ENCODE measurements around the gene ATP6V1G2.

The ATP6V1G2 gene

GRCh38 chr6:31545291-31545690, 1.1 kb downstream of the ATP6V1G2 start:
- peaks cover 24% of the 10 kb centered on the region for H3K36me3 Mint-ChIP-seq (ENCODE audit: low read depth)
- no peaks in the 10 kb centered on the region for H3K9me3 Mint-ChIP-seq
- no peak overlapping the region for H3K4me3 Mint-ChIP-seq
- no peaks in the 10 kb centered on the region for H3K27me3 Mint-ChIP-seq
- H3K4me1 Mint-ChIP-seq (ENCODE audit: low read depth), result peaks cover 66% of the 10 kb centered on the region
- no peak overlapping the region for H3K27ac Mint-ChIP-seq

DNA sequence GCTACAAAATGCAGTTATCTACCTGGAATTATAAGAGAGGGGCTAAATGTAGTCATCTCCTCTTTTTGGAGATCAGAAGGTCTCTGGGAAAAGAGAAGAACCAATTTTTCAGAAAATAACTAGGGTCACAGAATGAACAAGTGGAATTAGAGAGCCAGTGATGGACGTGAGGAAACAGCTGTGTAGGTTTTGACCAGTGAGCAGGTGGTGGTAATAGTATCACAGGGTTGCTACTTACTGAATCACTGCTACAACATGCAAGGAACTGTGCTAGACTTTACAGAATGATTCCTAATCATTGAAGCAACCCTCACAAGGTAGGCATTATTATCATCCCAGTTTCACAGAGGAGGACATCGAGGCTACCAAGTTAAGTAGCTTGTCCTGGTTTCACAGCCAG, 1.7 kb downstream of the ATP6V1G2 start:
- Mint-ChIP-seq H3K36me3 (ENCODE audit: low read depth) (peaks cover 29% of the 10 kb centered on the region), H3K27ac (no peak overlapping the region), H3K4me1 (ENCODE audit: low read depth) (peaks cover 69% of the 10 kb centered on the region), H3K4me3 (no peak overlapping the region), H3K27me3 (no peaks in the 10 kb centered on the region), H3K9me3 (no peaks in the 10 kb centered on the region)

DNA sequence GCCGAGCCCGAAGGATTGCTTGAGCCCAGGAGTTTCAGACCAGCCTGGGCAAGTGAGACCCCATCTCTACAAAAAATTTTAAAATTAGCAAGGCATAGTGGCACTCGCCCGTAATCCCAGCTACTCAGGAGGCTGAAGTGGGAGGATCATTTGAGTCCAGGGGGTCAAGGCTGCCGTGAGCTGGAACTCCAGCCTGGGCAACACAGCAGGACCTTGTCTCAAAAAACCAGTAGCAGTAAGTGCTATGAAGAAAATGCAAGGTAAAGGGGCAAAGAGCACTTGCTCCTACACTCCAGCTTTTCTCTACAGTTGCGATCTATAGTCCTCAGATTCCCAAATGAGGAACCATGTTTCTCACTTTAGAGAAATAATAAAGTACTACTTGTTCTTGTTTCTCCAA, 2.8 kb downstream of the ATP6V1G2 start:
- Mint-ChIP-seq H3K4me3 (no peak overlapping the region), H3K9me3 (no peaks in the 10 kb centered on the region), H3K27me3 (no peaks in the 10 kb centered on the region), H3K27ac (no peak overlapping the region), H3K4me1 (ENCODE audit: low read depth) (peaks cover 69% of the 10 kb centered on the region), H3K36me3 (ENCODE audit: low read depth) (peaks cover 32% of the 10 kb centered on the region)

DNA sequence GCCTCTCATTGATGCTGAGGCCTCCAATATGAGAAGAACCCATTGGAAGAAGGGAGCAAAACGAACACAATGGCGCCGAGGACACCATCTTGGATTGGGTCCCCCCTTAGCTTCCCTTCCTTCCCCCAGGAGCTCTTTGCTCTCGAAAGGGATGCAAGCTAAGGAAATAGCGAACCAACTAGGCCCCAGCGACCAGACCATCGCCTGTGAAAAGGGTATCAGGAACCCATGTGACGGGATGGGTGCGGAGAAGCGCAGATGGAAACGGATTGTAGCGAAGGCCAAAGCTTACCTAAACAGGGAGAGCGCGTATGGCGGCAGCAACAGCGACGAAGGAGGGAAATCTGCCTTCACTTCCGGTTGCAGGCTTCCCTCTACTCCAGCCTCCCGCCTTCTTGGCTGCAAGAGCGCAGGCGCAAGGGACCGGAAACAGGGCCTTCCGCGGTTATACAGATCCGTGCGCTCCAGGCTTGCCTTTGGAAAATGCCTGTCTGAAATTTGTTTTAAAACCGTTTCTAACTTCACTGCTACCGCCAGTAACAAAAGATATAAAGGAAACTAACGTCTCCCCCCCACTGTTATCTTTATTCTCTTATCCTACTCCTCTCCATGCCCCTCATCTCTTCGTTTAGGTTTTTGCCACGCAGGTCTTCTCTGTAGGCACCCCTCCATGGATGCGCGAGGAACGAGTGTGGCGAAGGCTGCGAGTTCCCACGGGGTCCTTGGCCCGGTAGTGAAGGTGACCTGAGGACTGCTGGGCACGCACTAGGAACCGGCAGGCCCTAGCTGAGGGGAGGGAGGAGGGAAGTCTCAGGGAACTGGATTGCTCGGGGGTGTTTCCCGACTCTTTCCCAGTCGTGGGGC, 4.5 kb downstream of the ATP6V1G2 start, which contains the start of gene DDX39B:
Gene DDX39B (minus strand): TSS at position 346 of the 864 bp plus-strand sequence. CDS start 1,471 bp downstream, outside the sequence.
- no peaks in the 10 kb centered on the region for H3K9me3 Mint-ChIP-seq

GRCh38 chr6:31541059-31541657, 5.2 kb downstream of the ATP6V1G2 start:
- no peaks in the 10 kb centered on the region for H3K27me3 Mint-ChIP-seq
- H3K27ac Mint-ChIP-seq, result peak overlapping the region; percentile 97
- H3K4me1 Mint-ChIP-seq (ENCODE audit: low read depth), result peaks cover 63% of the 10 kb centered on the region
- H3K36me3 Mint-ChIP-seq (ENCODE audit: low read depth), result peaks cover 47% of the 10 kb centered on the region
- H3K9me3 Mint-ChIP-seq, result no peaks in the 10 kb centered on the region
- peak overlapping the region; percentile 86 for H3K4me3 Mint-ChIP-seq

More for the DNA sequence above, 4.5 kb downstream of the ATP6V1G2 start, which contains the start of gene DDX39B:
- H3K27me3 Mint-ChIP-seq, result no peaks in the 10 kb centered on the region
- H3K4me3 Mint-ChIP-seq, result peak within 1 kb of the TSS; percentile 86
- peaks cover 40% of the 10 kb centered on the region for H3K36me3 Mint-ChIP-seq (ENCODE audit: low read depth)
- peak within 1 kb of the TSS; percentile 97 for H3K27ac Mint-ChIP-seq
- H3K4me1 Mint-ChIP-seq (ENCODE audit: low read depth), result peaks cover 63% of the 10 kb centered on the region

- no peaks in the 10 kb centered on the region for H3K9me3 Mint-ChIP-seq
- no peaks in the 10 kb centered on the region for H3K27me3 Mint-ChIP-seq
- peaks cover 52% of the 10 kb centered on the region for H3K36me3 Mint-ChIP-seq (ENCODE audit: low read depth)
- peak overlapping the region; percentile 97 for H3K27ac Mint-ChIP-seq
- peaks cover 63% of the 10 kb centered on the region for H3K4me1 Mint-ChIP-seq (ENCODE audit: low read depth)
- peak overlapping the region; percentile 86 for H3K4me3 Mint-ChIP-seq
Observed at GRCh38 chr6:31540640-31541039, 5.8 kb downstream of the ATP6V1G2 start.

DNA sequence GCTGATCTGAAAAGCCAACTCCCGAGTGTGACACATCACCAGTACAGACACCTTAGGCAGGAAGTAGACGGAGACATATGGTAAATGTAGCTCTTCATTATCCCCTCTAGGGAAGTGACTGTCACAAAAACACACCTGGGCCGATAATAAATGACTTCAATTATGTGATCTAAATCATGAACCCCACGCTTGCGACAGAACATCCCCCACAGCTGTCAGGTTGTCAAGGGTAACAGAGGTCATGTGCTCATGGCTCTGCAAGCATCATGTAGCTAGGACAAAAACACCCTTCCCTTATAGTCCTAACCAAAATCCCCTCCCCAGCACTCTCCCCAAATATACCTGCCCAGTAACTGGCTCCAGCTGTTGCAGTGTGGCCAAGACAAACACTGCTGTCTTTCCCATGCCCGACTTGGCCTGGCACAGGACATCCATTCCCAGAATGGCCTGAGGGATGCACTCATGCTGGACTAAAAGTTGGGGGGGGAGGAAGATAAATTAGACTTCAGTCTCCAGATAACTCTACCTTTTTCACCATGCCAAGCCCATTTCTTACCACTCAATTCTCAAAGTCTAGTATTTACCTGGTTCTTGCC, 7.5 kb downstream of the ATP6V1G2 start:
- peak overlapping the region; percentile 97 for H3K27ac Mint-ChIP-seq
- no peaks in the 10 kb centered on the region for H3K9me3 Mint-ChIP-seq
- peaks cover 69% of the 10 kb centered on the region for H3K36me3 Mint-ChIP-seq (ENCODE audit: low read depth)
- H3K4me1 Mint-ChIP-seq (ENCODE audit: low read depth), result peaks cover 70% of the 10 kb centered on the region
- no peaks in the 10 kb centered on the region for H3K27me3 Mint-ChIP-seq
- H3K4me3 Mint-ChIP-seq, result peak overlapping the region; percentile 86

- H3K27me3 Mint-ChIP-seq, result no peaks in the 10 kb centered on the region
- H3K4me3 Mint-ChIP-seq, result no peak overlapping the region
- no peaks in the 10 kb centered on the region for H3K9me3 Mint-ChIP-seq
- peaks cover 61% of the 10 kb centered on the region for H3K4me1 Mint-ChIP-seq (ENCODE audit: low read depth)
- H3K36me3 Mint-ChIP-seq (ENCODE audit: low read depth), result peaks cover 91% of the 10 kb centered on the region
- peak overlapping the region; percentile 64 for H3K27ac Mint-ChIP-seq
Observed at GRCh38 chr6:31535538-31536324, 10.7 kb downstream of the ATP6V1G2 start.

- Mint-ChIP-seq H3K4me3 (no peak overlapping the region), H3K27ac (no peak overlapping the region), H3K27me3 (no peaks in the 10 kb centered on the region), H3K4me1 (ENCODE audit: low read depth) (peaks cover 51% of the 10 kb centered on the region), H3K9me3 (no peaks in the 10 kb centered on the region), H3K36me3 (ENCODE audit: low read depth) (peaks cover 91% of the 10 kb centered on the region)
Observed at GRCh38 chr6:31534521-31535040, 11.8 kb downstream of the ATP6V1G2 start.

- H3K9me3 Mint-ChIP-seq, result no peaks in the 10 kb centered on the region
- peaks cover 86% of the 10 kb centered on the region for H3K36me3 Mint-ChIP-seq (ENCODE audit: low read depth)
- H3K27me3 Mint-ChIP-seq, result no peaks in the 10 kb centered on the region
- H3K4me1 Mint-ChIP-seq (ENCODE audit: low read depth), result peaks cover 45% of the 10 kb centered on the region
- H3K4me3 Mint-ChIP-seq, result no peak overlapping the region
- H3K27ac Mint-ChIP-seq, result peak overlapping the region; percentile 36
Observed at GRCh38 chr6:31534011-31534410, 12.4 kb downstream of the ATP6V1G2 start.

DNA sequence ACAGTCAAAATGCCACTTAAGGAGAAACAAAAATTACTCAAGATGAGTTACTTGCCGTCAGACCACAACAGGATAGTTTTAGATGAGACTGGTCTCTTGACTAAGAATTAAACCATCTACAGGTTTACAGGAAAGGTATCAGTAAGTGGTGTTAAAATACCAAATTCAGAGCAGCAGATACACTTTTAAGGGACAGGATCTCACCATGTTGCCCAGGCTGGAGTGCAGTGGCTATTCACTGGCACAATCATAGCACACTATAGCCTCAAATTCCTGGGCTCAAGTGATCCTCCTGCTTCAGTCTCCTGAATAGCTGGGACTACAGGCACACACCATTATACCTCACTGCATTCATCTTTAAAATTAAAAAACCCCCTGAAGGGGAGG, 13.0 kb downstream of the ATP6V1G2 start:
- H3K27ac Mint-ChIP-seq, result no peak overlapping the region
- peaks cover 83% of the 10 kb centered on the region for H3K36me3 Mint-ChIP-seq (ENCODE audit: low read depth)
- H3K4me1 Mint-ChIP-seq (ENCODE audit: low read depth), result peaks cover 39% of the 10 kb centered on the region
- no peak overlapping the region for H3K4me3 Mint-ChIP-seq
- H3K9me3 Mint-ChIP-seq, result no peaks in the 10 kb centered on the region
- H3K27me3 Mint-ChIP-seq, result no peaks in the 10 kb centered on the region

DNA sequence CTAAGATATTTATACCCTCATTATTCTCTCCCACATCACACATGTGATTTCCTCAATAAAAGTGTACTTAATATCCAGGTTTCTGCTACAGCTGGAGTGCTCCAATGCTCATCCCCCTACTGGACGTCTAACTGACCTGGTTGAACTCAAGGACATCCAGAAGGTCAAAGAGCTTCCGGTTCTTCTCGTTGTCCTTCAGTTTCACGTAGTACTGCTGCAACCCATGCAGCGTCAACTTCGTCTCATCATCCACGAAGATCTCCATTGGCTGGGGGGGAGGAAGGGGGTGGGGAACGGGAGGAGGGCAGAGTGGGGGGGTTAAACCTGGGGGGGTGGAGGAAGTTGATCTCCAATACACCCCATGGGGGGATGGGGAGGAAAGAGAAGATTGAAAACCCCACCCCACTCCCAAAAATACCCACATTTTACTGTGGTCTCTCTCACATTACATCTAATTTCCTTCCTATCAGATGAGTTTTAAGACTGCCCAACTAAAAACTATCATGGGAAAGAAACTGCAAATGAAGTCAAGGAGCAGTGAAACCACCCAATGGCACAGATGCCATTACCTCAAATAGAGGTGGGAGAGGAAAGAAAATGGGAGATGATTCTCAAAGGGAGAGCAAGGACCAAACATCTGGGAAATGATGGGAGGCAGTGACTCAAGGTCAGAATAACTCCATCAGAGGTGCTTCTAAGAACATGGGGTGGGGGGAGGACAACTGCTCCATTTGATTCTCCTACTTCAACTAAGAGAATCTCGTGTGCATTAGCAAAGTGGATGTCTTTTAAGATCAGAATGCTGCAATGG, 13.6 kb downstream of the ATP6V1G2 start:
- no peaks in the 10 kb centered on the region for H3K9me3 Mint-ChIP-seq
- peaks cover 82% of the 10 kb centered on the region for H3K36me3 Mint-ChIP-seq (ENCODE audit: low read depth)
- H3K27me3 Mint-ChIP-seq, result no peaks in the 10 kb centered on the region
- H3K4me3 Mint-ChIP-seq, result no peak overlapping the region
- H3K27ac Mint-ChIP-seq, result no peak overlapping the region
- peaks cover 35% of the 10 kb centered on the region for H3K4me1 Mint-ChIP-seq (ENCODE audit: low read depth)

DNA sequence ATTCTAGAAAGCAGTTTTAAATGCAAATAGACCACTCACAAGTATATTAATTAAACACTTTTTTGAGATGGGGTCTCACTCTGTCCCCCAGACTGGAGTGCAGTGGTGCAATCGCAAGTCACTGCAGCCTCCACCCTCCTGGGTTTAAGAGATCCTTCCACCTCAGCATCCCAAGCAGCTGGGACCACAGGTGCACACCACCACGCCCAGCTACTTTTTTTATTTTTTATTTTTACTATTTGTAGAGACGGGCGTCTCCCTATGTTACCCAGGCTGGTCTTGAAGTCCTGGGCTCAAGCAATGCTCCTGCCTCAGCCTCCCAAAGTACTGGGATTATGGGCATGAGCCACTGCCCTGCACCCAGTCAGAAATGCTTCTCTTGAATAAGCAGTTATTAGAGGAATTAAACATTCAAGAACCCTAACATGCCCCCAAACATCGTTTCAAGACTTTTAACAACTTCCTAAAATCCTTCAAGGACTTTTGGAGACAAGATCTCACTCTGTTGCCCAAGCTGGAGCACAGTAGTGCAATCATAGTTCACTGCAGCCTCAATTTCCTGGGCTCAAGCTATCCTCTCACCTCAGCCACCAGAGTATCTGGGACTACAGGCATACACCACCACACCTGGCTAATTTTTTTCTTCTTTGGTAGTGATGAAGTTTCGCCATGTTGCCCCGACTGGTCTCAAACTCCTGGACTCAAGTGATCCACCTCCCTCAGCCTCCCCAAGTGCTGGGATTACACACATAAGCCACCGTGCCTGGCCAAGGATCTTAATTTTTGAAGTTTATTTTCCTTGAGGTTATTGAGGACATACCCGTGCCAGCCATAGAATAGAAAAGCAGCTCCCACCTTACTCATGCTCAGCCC, 14.4 kb downstream of the ATP6V1G2 start:
- Mint-ChIP-seq H3K9me3 (no peaks in the 10 kb centered on the region), H3K36me3 (ENCODE audit: low read depth) (peaks cover 76% of the 10 kb centered on the region), H3K27ac (peak overlapping the region; percentile 8), H3K4me3 (no peak overlapping the region), H3K4me1 (ENCODE audit: low read depth) (peaks cover 30% of the 10 kb centered on the region), H3K27me3 (no peaks in the 10 kb centered on the region)

Data from stimulated activated naive CD8-positive, alpha-beta T cell treated with anti-CD3 and anti-CD28 coated beads, Interleukin-15, Interleukin-2, amounts not matched to agents 100 ng/mL and 50 ng/mL, for 24 hours (primary cell).